Activated T-helper 1 cell treated with anti-CD3 and anti-CD28 coated beads, Interleukin-12 subunit alpha, Interleukin-12 subunit beta, Interleukin-2, Interleukin-4 antibody, amounts not matched to agents 30 ng/mL and 10 ng/mL and 1 ng/mL, durations not matched to agents 14 hours and 24 hours and 36 hours (primary cell): ENCODE measurements around the gene FOXJ1. TPM values are rescaled to one million over a fixed set of nuclear protein-coding genes. Genes with fewer than 3 reads are reported as not detected.

Source experiments
- DNase-seq: peaks from one replicate; pipeline ENCODE4 v3.0.0; 2021; ENCODE audit warnings: low spot score
- H3K27ac Mint-ChIP-seq: one replicate; pipeline ENCODE4 v1.8.0; 2021; ENCODE audit warnings: mild to moderate bottlenecking, mixed read lengths
- H3K27me3 Mint-ChIP-seq: one replicate; pipeline ENCODE4 v1.8.0; 2022; ENCODE audit warnings: mild to moderate bottlenecking, moderate library complexity, mixed read lengths; ENCODE audit not compliant: insufficient read depth
- H3K36me3 Mint-ChIP-seq: one replicate; pipeline ENCODE4 v1.8.0; 2021; ENCODE audit warnings: low read depth, mixed read lengths
- H3K4me1 Mint-ChIP-seq: one replicate; pipeline ENCODE4 v1.8.0; 2021; ENCODE audit warnings: low read depth, mixed read lengths
- H3K4me3 Mint-ChIP-seq: one replicate; pipeline ENCODE4 v1.8.0; 2021; ENCODE audit warnings: mild to moderate bottlenecking, moderate library complexity, mixed read lengths
- H3K9me3 Mint-ChIP-seq: one replicate; pipeline ENCODE4 v1.8.0; 2021; ENCODE audit warnings: mixed read lengths
- intact Hi-C: fragments of 100-400 bp; cut with micrococcal nuclease; formaldehyde crosslinking; loops from one replicate; pipeline ENCODE4 v1.15.1; 2024
- total RNA-seq: library from RNA; stranded (reverse); gene quantifications from 2 replicates; pipeline ENCODE4 v1.2.3, GENCODE V29; 2022

FOXJ1 gene
- total RNA-seq, 1 donor from 2014 or later = not detected

DNA sequence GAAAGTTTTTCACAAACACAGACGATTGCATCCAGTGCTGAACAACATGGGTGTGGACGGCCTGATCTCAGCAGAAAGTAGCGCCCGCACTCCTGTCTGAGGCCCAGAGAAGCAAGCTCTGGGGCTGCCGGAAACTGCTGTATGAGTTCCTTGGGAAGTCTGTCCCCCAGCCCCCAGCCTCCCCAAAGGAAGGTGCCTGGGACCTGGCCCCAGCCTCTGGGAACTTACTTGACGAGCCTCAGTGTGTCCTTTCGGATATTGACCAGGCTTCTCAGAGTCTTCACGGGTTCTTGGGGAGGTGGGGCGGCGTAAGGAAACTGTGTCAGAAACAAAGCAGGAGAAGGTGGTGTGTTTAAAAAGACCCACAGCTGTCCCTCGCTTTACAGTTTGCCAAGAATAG, 32.4 kb upstream of the FOXJ1 start:
- H3K4me1 Mint-ChIP-seq = peaks cover 19% of the 10 kb centered on the region
- no peak overlapping the region for H3K4me3 Mint-ChIP-seq
- H3K27me3 Mint-ChIP-seq = no peaks in the 10 kb centered on the region
- H3K9me3 Mint-ChIP-seq = no peaks in the 10 kb centered on the region
- no peak overlapping the region for H3K27ac Mint-ChIP-seq
- intact Hi-C loops = no loop called here
- no peak for DNase-seq
- peaks cover 22% of the 10 kb centered on the region for H3K36me3 Mint-ChIP-seq

DNA sequence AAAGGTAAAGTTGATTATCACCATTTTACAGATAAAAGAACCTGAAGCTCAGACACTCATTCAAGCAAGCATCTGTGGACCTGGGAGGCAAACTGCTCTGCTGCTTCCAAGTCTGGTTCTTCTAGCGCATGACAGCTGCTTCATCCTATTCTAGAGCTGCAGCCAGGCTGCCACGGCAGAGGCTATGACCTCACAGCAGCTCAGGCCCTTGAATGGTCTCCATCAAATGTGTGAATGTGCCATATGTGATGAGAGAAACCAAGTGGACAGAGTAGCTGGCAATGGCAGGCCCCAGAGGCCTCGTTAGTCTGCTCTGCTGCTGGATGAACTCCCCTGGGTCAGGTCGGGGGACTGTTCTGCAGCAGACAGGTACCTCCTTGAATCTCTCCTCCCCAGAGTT, 30.7 kb upstream of the FOXJ1 start:
- peaks cover 16% of the 10 kb centered on the region for H3K4me1 Mint-ChIP-seq
- intact Hi-C loops = no loop called here

DNA sequence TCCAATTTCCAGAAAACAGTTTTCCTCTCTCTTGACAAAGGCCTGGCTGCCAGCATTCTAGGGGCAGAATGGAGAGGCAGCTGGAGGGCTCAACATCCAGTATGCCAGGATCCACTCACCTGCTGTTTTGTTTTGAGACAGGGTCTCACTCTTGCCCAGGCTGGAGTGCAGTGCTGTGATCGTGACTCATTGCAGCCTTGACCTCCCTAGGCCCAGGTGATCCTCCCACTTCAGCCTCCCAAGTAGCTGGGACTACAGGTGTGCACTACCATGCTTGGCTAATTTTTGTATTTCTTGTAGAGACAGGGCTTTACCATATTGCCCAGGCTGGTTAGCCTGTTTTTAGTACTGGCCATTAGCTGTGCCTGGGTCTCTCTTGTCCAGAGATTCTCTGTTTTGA, 29.1 kb upstream of the FOXJ1 start:
- Mint-ChIP-seq H3K36me3 (peaks cover 24% of the 10 kb centered on the region), H3K4me1 (peaks cover 17% of the 10 kb centered on the region), H3K27ac (no peak overlapping the region), H3K9me3 (no peaks in the 10 kb centered on the region), H3K4me3 (no peak overlapping the region), H3K27me3 (no peaks in the 10 kb centered on the region)
- intact Hi-C loops = no loop called here
- DNase-seq = no peak

More for the DNA sequence above, 30.7 kb upstream of the FOXJ1 start:
- Mint-ChIP-seq H3K27ac (no peak overlapping the region), H3K27me3 (no peaks in the 10 kb centered on the region), H3K9me3 (no peaks in the 10 kb centered on the region), H3K4me3 (no peak overlapping the region), H3K36me3 (peaks cover 31% of the 10 kb centered on the region)
- DNase-seq = no peak

DNA sequence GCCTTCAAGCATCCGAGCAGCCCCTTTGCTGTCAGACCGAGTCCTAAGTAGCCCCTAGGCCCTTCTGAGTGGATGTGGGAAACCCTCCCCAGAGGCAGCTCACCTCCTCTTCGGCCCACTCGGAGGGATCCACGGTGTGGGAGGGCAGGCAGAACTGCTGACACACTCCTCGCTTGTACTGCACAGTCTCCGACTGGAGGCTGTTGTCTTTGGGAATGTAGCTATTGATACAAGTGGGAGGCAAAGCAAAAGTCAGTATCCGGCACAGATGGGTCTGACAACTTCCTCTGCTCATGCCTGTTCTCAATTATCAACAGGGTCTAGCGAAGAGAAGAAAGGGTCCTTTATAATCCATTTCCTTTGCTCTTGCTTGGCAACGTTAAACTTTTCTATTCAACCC, 25.9 kb upstream of the FOXJ1 start:
- no peak for DNase-seq
- no peak overlapping the region for H3K27ac Mint-ChIP-seq
- peaks cover 30% of the 10 kb centered on the region for H3K36me3 Mint-ChIP-seq
- no peaks in the 10 kb centered on the region for H3K9me3 Mint-ChIP-seq
- no peak overlapping the region for H3K4me3 Mint-ChIP-seq
- H3K4me1 Mint-ChIP-seq = peaks cover 17% of the 10 kb centered on the region
- intact Hi-C loops = no loop called here
- no peaks in the 10 kb centered on the region for H3K27me3 Mint-ChIP-seq

DNA sequence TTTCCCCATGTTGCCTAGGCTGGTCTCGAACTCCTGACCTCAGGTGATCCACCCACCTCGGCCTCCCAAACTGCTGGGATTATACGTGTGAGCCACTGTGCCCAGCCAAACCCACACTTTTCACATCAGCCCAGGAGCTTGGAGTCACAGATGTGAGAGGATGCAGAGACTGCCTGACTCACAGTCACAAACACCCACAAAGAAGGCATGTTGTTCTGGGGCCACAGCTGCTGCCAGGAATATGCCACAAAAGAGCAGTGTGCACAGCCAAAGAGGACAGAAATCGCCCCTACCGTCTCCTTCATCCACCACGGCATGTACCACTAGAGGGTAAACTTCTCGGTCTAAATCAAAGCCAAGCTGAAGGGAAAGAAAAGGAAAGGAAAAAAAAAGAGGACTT, 25.1 kb upstream of the FOXJ1 start:
- Mint-ChIP-seq H3K27ac (peak overlapping the region; percentile 24), H3K4me3 (no peak overlapping the region), H3K27me3 (no peaks in the 10 kb centered on the region), H3K9me3 (no peaks in the 10 kb centered on the region), H3K4me1 (peaks cover 17% of the 10 kb centered on the region), H3K36me3 (peaks cover 29% of the 10 kb centered on the region)
- no peak for DNase-seq
- intact Hi-C loops = no loop called here

DNA sequence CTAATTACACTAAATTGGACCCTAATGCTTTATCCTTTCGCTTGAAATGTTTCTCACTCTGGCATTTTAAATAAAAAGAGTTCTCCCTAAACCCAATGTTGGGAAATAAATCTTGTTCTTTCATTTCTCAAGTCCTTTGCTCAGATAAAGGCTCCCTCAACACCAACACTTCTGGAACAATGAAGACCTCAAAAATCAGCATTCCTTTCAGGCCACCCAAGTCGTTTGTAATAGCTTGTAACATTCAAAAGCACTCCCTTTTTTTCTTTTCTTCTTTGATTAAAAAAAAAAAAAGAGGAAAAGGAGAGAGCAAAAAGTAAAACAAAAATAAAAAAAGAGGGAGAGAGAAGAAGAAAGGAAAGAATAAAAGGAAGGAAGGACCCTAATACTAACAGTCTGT, 23.3 kb upstream of the FOXJ1 start:
- no peak for DNase-seq
- Mint-ChIP-seq H3K27me3 (no peaks in the 10 kb centered on the region), H3K36me3 (peaks cover 32% of the 10 kb centered on the region), H3K4me1 (peaks cover 17% of the 10 kb centered on the region), H3K9me3 (no peaks in the 10 kb centered on the region), H3K4me3 (no peak overlapping the region), H3K27ac (no peak overlapping the region)
- intact Hi-C loops = no loop called here

DNA sequence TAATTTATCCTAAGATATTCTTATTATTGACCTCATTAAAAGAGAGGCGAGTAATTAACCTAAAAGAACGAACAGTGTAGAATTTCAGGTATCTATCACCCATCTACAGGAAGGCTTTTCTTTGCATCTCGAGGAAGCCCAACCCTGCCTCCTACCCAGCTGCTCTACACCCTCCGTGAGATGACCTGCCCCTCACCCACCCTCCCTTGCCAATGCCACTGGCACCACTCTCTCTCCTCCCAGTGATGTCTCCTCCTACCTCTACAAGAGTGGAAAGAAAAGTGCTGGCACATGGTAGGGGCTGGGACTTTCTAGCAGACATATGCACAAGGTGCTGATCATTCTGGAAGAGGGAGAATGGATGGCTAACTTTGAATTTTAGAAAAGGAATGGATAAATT, 22.9 kb upstream of the FOXJ1 start:
- H3K27ac Mint-ChIP-seq = no peak overlapping the region
- DNase-seq = no peak
- H3K4me3 Mint-ChIP-seq = no peak overlapping the region
- no peaks in the 10 kb centered on the region for H3K9me3 Mint-ChIP-seq
- intact Hi-C loops = no loop called here
- peaks cover 14% of the 10 kb centered on the region for H3K4me1 Mint-ChIP-seq
- no peaks in the 10 kb centered on the region for H3K27me3 Mint-ChIP-seq
- H3K36me3 Mint-ChIP-seq = peaks cover 33% of the 10 kb centered on the region

DNA sequence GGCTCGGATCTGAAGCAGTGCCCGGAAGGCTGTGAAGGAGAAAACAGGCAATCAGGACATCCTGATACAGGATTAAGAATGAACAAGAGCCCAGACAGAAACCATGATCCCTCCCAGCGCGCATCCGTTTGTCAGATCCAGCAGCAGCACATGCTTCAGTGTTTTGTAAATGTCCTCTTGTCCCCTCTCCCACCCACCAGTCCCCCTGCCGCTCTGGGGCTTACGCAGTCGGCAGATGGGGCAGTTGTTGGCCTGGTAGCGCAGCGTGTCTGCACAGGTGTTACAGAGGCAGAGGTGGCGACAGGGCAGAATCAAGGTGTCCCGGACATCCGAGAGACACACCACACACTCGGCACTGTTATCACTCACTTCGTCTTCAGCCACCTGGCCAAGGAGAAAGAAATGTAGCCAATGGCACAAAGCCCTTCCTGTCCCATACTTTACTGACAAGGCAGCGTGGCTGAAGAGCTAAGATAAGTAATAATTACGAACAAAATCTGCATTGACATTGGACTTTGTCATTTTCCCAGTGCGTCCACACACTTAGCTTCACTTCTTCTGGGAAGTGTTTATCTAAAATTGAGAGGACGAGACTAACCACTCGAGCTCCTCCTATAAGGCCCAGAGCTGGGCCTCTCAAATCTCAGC, 20.7 kb upstream of the FOXJ1 start:
- intact Hi-C loops = no loop called here
- Mint-ChIP-seq H3K4me1 (peaks cover 9% of the 10 kb centered on the region), H3K36me3 (peaks cover 37% of the 10 kb centered on the region), H3K27ac (no peak overlapping the region), H3K27me3 (no peaks in the 10 kb centered on the region), H3K4me3 (no peak overlapping the region), H3K9me3 (no peaks in the 10 kb centered on the region)
- DNase-seq = no peak

DNA sequence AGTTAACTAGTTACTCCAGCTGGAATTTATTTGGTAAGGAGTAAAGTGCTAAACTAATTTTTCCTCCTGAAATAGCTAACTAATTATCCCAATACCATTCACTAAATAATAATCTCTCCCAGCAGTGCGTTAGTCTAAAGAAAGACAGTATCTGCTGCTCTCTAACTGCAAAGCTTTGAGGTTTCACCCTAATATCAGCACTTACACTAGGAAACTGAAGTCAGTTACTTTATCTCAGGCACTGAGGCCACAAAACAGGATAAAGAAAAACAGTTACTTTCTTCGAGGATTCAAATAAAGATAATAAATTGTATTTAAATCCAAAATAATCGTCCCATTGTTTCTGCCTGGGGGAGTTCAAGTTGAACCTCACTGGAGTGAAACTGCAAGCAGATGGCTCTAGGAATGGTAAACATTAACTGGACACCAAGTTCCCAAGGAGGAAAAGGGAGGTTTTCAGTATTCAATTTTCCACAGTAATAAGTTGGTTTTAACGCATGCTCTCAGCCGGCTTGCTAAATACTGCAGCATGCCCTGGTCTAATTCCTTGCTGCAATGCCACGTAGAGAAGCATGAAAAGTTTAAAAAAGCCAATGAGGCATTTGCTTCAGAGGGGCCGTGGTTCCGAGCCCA, 20.0 kb upstream of the FOXJ1 start:
- Mint-ChIP-seq H3K4me1 (peaks cover 4% of the 10 kb centered on the region), H3K36me3 (peaks cover 44% of the 10 kb centered on the region), H3K9me3 (no peaks in the 10 kb centered on the region), H3K4me3 (no peak overlapping the region), H3K27ac (no peak overlapping the region), H3K27me3 (no peaks in the 10 kb centered on the region)
- intact Hi-C loops = no loop called here
- DNase-seq = no peak

DNA sequence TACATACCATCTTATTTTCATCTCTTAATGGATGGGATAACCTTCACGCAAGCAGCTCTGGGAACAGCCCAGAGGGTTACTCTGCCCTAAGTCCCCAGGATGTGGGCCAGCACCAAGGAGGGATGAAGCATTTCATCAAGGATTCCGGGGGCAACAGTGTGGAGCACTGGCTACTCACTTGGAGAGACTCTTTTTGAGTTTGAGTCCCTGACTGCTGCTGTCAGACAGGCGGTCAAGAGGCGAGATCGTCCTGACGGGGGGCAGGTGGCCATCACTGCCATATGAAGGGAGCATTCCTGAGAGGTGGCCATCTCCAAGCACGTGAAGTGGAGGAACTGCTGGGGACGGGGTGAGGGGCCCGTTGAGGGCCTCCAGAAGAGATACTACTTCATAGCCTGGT, 18.1 kb upstream of the FOXJ1 start:
- Mint-ChIP-seq H3K9me3 (no peaks in the 10 kb centered on the region), H3K36me3 (peaks cover 44% of the 10 kb centered on the region), H3K27ac (no peak overlapping the region), H3K27me3 (no peaks in the 10 kb centered on the region), H3K4me3 (no peak overlapping the region), H3K4me1 (no peaks in the 10 kb centered on the region)
- intact Hi-C loops = no loop called here
- DNase-seq = no peak

DNA sequence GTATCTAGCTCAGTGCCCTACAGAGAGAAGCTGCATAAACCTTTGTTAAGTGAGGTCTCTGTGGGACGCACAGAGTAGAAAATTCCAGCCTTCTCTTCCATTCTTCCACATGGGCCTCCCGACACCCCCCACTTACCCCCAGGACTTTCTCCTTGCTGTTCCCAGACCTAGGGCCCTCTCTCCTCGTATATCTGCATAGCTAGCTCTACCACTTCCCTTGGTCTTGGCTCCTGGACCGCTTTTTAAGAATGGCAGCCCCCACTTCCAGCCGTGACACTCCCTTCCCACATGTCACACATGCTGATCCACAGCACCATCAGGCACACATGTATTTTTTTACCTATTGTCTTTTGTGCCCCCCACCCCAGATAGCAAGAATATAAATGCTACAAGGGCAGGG, 16.7 kb upstream of the FOXJ1 start:
- peaks cover 42% of the 10 kb centered on the region for H3K36me3 Mint-ChIP-seq
- peaks cover 4% of the 10 kb centered on the region for H3K4me1 Mint-ChIP-seq
- H3K4me3 Mint-ChIP-seq = no peak overlapping the region
- no peak for DNase-seq
- H3K27ac Mint-ChIP-seq = no peak overlapping the region
- intact Hi-C loops = no loop called here
- H3K9me3 Mint-ChIP-seq = no peaks in the 10 kb centered on the region
- no peaks in the 10 kb centered on the region for H3K27me3 Mint-ChIP-seq

DNA sequence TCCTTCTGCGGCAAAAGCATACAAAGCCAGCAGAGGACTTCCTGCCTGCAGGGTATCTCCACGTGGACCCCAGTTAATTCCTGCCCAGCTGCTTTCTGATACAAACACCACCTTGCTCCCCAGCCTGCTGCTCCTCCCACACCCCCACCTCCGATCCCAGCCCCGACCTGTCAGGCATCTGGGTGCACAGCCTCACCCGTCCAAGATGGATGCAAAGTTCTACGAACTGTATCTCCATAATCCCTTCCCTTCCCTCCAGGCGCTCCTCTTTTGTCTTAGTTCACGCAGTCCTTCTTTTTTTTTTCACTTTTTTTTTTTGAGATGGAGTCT, 15.6 kb upstream of the FOXJ1 start:
- H3K27ac Mint-ChIP-seq = no peak overlapping the region
- peaks cover 50% of the 10 kb centered on the region for H3K36me3 Mint-ChIP-seq
- no peaks in the 10 kb centered on the region for H3K9me3 Mint-ChIP-seq
- intact Hi-C loops = no loop called here
- no peaks in the 10 kb centered on the region for H3K27me3 Mint-ChIP-seq
- DNase-seq = no peak
- no peak overlapping the region for H3K4me3 Mint-ChIP-seq
- H3K4me1 Mint-ChIP-seq = peaks cover 16% of the 10 kb centered on the region

DNA sequence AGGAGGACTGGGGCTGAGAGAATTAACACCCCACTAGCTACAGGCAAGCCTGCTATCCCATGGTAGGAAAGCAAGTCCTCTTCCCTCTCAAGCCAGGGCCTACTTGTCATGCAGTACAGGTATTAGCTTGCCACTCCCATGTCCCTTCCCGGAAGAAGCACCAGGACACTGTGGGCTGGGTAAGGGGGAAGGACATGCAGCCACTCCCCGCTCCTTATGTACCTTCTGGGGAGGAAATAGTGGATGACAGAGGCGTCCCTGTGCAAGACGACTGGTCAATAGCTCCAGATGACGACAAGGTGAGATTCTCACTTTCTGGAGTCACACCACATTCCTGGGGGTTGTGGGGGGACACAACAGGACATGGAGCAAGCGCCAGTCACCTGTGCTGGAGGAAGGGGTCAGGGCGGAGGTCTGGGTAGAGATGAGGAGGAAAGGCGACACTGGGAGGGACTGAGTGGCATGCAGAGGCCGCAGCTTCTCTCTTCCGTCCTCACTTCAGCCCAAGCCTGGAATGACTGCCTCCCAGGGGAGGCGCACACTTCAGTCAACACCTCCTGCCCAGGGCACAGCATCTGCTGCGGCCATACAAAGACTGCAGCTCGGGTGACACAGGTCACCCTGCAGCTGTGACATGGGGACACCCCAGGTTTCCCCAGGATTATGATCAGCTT, 15.1 kb upstream of the FOXJ1 start:
- Mint-ChIP-seq H3K27ac (no peak overlapping the region), H3K9me3 (no peaks in the 10 kb centered on the region), H3K36me3 (peaks cover 55% of the 10 kb centered on the region), H3K27me3 (no peaks in the 10 kb centered on the region), H3K4me1 (peaks cover 21% of the 10 kb centered on the region), H3K4me3 (no peak overlapping the region)
- intact Hi-C loops = no loop called here
- no peak for DNase-seq
